Panc1 (cell line): ENCODE measurements around the gene POMGNT1. TPM values are rescaled to one million over a fixed set of nuclear protein-coding genes. Genes with fewer than 3 reads are reported as not detected.

Experiments used
- ATAC-seq: fragments of 200-7000 bp; cut with Tn5 transposase; 2 replicates; pipeline ENCODE4 v1.9.1; 2020; ENCODE audit warnings: mild to moderate bottlenecking, moderate library complexity
- BruUV-seq: library from RNA; stranded (reverse); fragments of 400-500 nt; replicated peaks from 2 replicates; lab custom pipeline; 2021; lab: Mats Ljungman, UMichigan
- CTCF ChIA-PET: fragments of 300-600 bp; sonication (Branson Sonifier 250); formaldehyde crosslinking; loops from one replicate; lab custom pipeline; 2022; ENCODE audit warnings: antibody characterized with exemption; lab: Charles Lee
- POLR2A ChIA-PET: fragments of 300-600 bp; sonication (Branson Sonifier 250); formaldehyde crosslinking; loops from one replicate; lab custom pipeline; 2022; ENCODE audit warnings: antibody characterized with exemption; lab: Charles Lee
- DNase-seq: peaks from one replicate; pipeline ENCODE4 v3.0.0-alpha.2; 2010; ENCODE audit warnings: low read depth, low spot score
- H3K27ac ChIP-seq: 2 replicates; pipeline ENCODE4 v1.5.1; 2011; ENCODE audit warnings: mild to moderate bottlenecking, low read length, inconsistent platforms
- H3K27me3 ChIP-seq: fragments of 200-500 bp; sonication (Bioruptor generic); 2 replicates; pipeline ENCODE4 v1.6.0; 2014; ENCODE audit warnings: low read length, inconsistent platforms; ENCODE audit not compliant: control insufficient read depth, insufficient read depth
- H3K36me3 ChIP-seq: fragments of 200-500 bp; sonication (Bioruptor generic); 2 replicates; pipeline ENCODE4 v1.5.1; 2014; ENCODE audit warnings: inconsistent platforms, mild to moderate bottlenecking, low read length, moderate library complexity; ENCODE audit not compliant: control insufficient read depth, insufficient read depth
- H3K4me1 ChIP-seq: 2 replicates; pipeline ENCODE4 v1.5.1; 2011; ENCODE audit warnings: inconsistent platforms, mild to moderate bottlenecking, low read length, moderate library complexity; ENCODE audit not compliant: control insufficient read depth, insufficient read depth
- H3K4me3 ChIP-seq, 2 experiments: 2 replicates each; pipeline ENCODE4 v1.5.1; 2011 to 2012; ENCODE audit warnings: low read depth in 2 of 2, low read length in 2 of 2, mild to moderate bottlenecking in 2 of 2, inconsistent platforms in 1 of 2, moderate library complexity in 1 of 2
- H3K9me3 ChIP-seq: fragments of 200-500 bp; sonication (Bioruptor generic); 2 replicates; pipeline ENCODE4 v1.5.1; 2014; ENCODE audit warnings: low read depth, mild to moderate bottlenecking, inconsistent platforms, low read length, moderate library complexity; ENCODE audit not compliant: control insufficient read depth, insufficient read depth
- CTCF ChIP-seq: fragments of 450-650 bp; IDR thresholded peaks from 2 replicates; pipeline ENCODE4 v1.5.1; 2017; ENCODE audit warnings: mild to moderate bottlenecking
- POLR2AphosphoS5 ChIP-seq: IDR thresholded peaks from 2 replicates; pipeline ENCODE4 v1.6.1; 2012; ENCODE audit warnings: mild to moderate bottlenecking, low read depth, low read length, moderate library complexity
- REST ChIP-seq, 2 experiments: IDR thresholded peaks; 2 replicates each; pipeline ENCODE4 v1.6.1; 2011 to 2012; ENCODE audit warnings: low read depth in 2 of 2, control low read depth in 1 of 2, low read length in 1 of 2, mild to moderate bottlenecking in 1 of 2, moderate library complexity in 1 of 2; ENCODE audit not compliant: insufficient read depth in 1 of 2
- SIN3A ChIP-seq: IDR thresholded peaks from 2 replicates; pipeline ENCODE4 v1.6.1; 2012; ENCODE audit warnings: low read depth, mild to moderate bottlenecking, low read length, moderate library complexity, borderline replicate concordance; ENCODE audit not compliant: insufficient read depth
- TCF7L2 ChIP-seq: IDR thresholded peaks from 2 replicates; pipeline ENCODE4 v1.6.1; 2011; ENCODE audit warnings: mild to moderate bottlenecking, low read depth, low read length, inconsistent platforms
- in situ Hi-C: cut with HindIII; loops from 2 replicates; pipeline ENCODE4 v1.10.0; 2016; ENCODE audit warnings: low sequenced_read_pairs, low pct_unique_long_range_greater_than_20kb
- intact Hi-C: fragments of 100-400 bp; cut with micrococcal nuclease; formaldehyde crosslinking; loops from one replicate; pipeline ENCODE4 v1.10.0; 2022; ENCODE audit not compliant: unreplicated experiment
- total RNA-seq: library from RNA; stranded (reverse); gene quantifications from one replicate; pipeline ENCODE4 v1.2.1, GENCODE V29; 2021; ENCODE audit not compliant: unreplicated experiment

The POMGNT1 gene
- total RNA-seq, 1 experiment from 2014 or later: 178 TPM

- intact Hi-C loops: no loop called here
- BruUV-seq: no TSS peak
- no peaks in the 10 kb centered on the region for H3K36me3 ChIP-seq
- no peaks in the 10 kb centered on the region for H3K27me3 ChIP-seq
- no peak for TF ChIP-seq SIN3A
- no peak for TF ChIP-seq TCF7L2
- no peak for TF ChIP-seq REST (IDR thresholded peaks at IDR 0.05; ENCODE audit: insufficient read depth in 1 of 2, low read depth in 2 of 2, low read length in 1 of 2)
- TF ChIP-seq CTCF: no peak
- TF ChIP-seq POLR2AphosphoS5: no peak
- ChIA-PET CTCF (no interaction called here), POLR2A (no interaction called here)
- no peaks in the 10 kb centered on the region for H3K4me1 ChIP-seq
- no peak overlapping the region for H3K4me3 ChIP-seq
- no peaks in the 10 kb centered on the region for H3K9me3 ChIP-seq
- no peak overlapping the region for H3K27ac ChIP-seq
- in situ Hi-C loops: no loop called here
- ATAC-seq (no peak), DNase-seq (no peak)
Observed at GRCh38 chr1:46153228-46153627, 45.0 kb downstream of the POMGNT1 start.

- BruUV-seq: no TSS peak
- intact Hi-C loops: no loop called here
- DNase-seq (no peak), ATAC-seq (no peak)
- ChIA-PET CTCF (no interaction called here), POLR2A (no interaction called here)
- Histone ChIP-seq H3K4me1 (no peaks in the 10 kb centered on the region), H3K4me3 (no peak overlapping the region), H3K9me3 (no peaks in the 10 kb centered on the region), H3K36me3 (no peaks in the 10 kb centered on the region), H3K27ac (no peak overlapping the region), H3K27me3 (no peaks in the 10 kb centered on the region)
- no peak for TF ChIP-seq TCF7L2
- TF ChIP-seq SIN3A: no peak
- TF ChIP-seq CTCF: no peak
- TF ChIP-seq REST (IDR thresholded peaks at IDR 0.05; ENCODE audit: insufficient read depth in 1 of 2, low read depth in 2 of 2, low read length in 1 of 2): no peak
- no peak for TF ChIP-seq POLR2AphosphoS5
- in situ Hi-C loops: no loop called here
Observed at GRCh38 chr1:46152016-46152415, 46.2 kb downstream of the POMGNT1 start.
